G401 (cell line): ENCODE results near the gene ALB. TPM values are rescaled to one million over a fixed set of nuclear protein-coding genes. Genes with fewer than 3 reads are reported as not detected.

Experiments
- DNase-seq: peaks from one replicate; pipeline ENCODE4 v3.0.0-alpha.2; 2015; ENCODE audit warnings: low spot score
- in situ Hi-C: cut with HindIII; loops from 2 replicates; pipeline ENCODE4 v1.10.0; 2016; ENCODE audit warnings: low sequenced_read_pairs, mixed read lengths
- total RNA-seq: library from RNA; depleted of rRNA; stranded (reverse); fragments of >200 nt; shearing (Covaris generic); gene quantifications from 2 replicates; pipeline ENCODE4 v1.2.3, GENCODE V29; 2014

The ALB gene
- total RNA-seq, 1 experiment from 2014 or later: not detected

GRCh38 chr4:73445383-73446335 lies 41.6 kb downstream of the ALB start:
- in situ Hi-C loops: no loop called here
- no peak for DNase-seq

- in situ Hi-C loops: no loop called here
- DNase-seq: no peak
These were observed 42.4 kb downstream of the ALB start for GRCh38 chr4:73446336-73446938.

GRCh38 chr4:73447671-73448070 lies 43.6 kb downstream of the ALB start:
- in situ Hi-C loops: no loop called here
- no peak for DNase-seq

GRCh38 chr4:73448448-73449203 lies 44.5 kb downstream of the ALB start:
- in situ Hi-C loops: no loop called here

GRCh38 chr4:73450398-73451004 lies 46.4 kb downstream of the ALB start:
- in situ Hi-C loops: no loop called here
- DNase-seq: peak; percentile 12

More at GRCh38 chr4:73448448-73449203, 44.5 kb downstream of the ALB start:
- DNase-seq: no peak

GRCh38 chr4:73451404-73451803 lies 47.3 kb downstream of the ALB start:
- DNase-seq: peak; percentile 50
- in situ Hi-C loops: no loop called here

- in situ Hi-C loops: no loop called here
- DNase-seq: peak; percentile 80
These were observed 48.1 kb downstream of the ALB start for GRCh38 chr4:73451981-73452747.

- DNase-seq: peak; percentile 30
- in situ Hi-C loops: no loop called here
These were observed 49.0 kb downstream of the ALB start for GRCh38 chr4:73452953-73453700.

GRCh38 chr4:73453701-73454005 lies 49.6 kb downstream of the ALB start:
- in situ Hi-C loops: no loop called here
- DNase-seq: peak; percentile 60

GRCh38 chr4:73454920-73455319 lies 50.8 kb downstream of the ALB start:
- no peak for DNase-seq
- in situ Hi-C loops: no loop called here

GRCh38 chr4:73456177-73457022 lies 52.3 kb downstream of the ALB start:
- DNase-seq: no peak
- in situ Hi-C loops: no loop called here

- DNase-seq: no peak
- in situ Hi-C loops: no loop called here
These were observed 54.3 kb downstream of the ALB start for GRCh38 chr4:73458184-73459047.

GRCh38 chr4:73459048-73459421 lies 54.9 kb downstream of the ALB start:
- DNase-seq: no peak

GRCh38 chr4:73460913-73461522 lies 56.9 kb downstream of the ALB start:
- in situ Hi-C loops: no loop called here
- no peak for DNase-seq

More at GRCh38 chr4:73459048-73459421, 54.9 kb downstream of the ALB start:
- in situ Hi-C loops: no loop called here

- in situ Hi-C loops: no loop called here
- DNase-seq: no peak
These were observed 64.1 kb downstream of the ALB start for GRCh38 chr4:73468170-73468569.

GRCh38 chr4:73470728-73471127 lies 66.6 kb downstream of the ALB start:
- no peak for DNase-seq
- in situ Hi-C loops: no loop called here
